ENCODE data around the gene SLC45A3.

SLC45A3 gene

DNA sequence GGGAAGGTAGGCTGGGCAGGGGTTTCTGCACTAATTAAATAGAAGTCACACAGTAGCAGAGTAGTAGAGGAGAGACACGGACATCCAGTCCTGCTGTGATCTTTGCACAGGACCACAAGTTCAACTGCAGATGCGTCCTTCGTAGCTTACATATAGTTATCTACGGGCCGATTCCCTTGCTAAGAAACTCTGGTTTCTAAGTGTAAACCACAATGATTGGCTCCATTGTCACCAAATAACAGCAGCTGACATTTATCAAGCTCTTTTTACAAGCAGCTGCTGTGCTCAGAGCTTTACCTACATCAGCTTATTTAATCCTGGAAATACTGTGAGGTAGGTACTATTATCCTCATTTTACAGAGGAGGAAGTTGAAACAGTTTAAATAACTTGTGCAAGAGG lies 3.1 kb downstream of the SLC45A3 start:
- DNase-seq (ENCODE audit: low read depth) = no peak
- TF ChIP-seq, protein P1, sequence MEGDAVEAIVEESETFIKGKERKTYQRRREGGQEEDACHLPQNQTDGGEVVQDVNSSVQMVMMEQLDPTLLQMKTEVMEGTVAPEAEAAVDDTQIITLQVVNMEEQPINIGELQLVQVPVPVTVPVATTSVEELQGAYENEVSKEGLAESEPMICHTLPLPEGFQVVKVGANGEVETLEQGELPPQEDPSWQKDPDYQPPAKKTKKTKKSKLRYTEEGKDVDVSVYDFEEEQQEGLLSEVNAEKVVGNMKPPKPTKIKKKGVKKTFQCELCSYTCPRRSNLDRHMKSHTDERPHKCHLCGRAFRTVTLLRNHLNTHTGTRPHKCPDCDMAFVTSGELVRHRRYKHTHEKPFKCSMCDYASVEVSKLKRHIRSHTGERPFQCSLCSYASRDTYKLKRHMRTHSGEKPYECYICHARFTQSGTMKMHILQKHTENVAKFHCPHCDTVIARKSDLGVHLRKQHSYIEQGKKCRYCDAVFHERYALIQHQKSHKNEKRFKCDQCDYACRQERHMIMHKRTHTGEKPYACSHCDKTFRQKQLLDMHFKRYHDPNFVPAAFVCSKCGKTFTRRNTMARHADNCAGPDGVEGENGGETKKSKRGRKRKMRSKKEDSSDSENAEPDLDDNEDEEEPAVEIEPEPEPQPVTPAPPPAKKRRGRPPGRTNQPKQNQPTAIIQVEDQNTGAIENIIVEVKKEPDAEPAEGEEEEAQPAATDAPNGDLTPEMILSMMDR (conservative IDR thresholded peaks at IDR 0.05; ENCODE audit: low read depth, low read length) = no peak
- H3K4me3 ChIP-seq (ENCODE audit: low read depth, low read length) = no peak overlapping the region

DNA sequence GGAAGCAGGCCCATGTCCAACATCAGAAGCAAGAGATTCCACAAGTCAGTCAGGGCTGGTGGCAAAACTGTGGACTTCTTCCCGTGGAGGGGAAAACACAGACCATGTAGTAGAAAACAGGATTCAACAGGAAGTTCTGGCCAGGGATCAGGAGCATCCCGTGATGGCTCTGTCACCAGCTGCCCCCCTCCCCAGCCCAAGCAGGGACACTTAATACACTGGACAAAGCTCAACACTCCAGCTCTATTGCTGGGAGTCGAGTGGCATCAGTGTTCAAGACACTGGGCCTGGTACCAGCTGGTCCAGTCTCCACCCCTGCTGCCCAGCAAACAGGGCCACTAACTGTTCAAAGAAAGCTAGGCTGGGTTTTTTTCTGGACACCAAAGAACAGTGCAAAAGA lies 3.7 kb downstream of the SLC45A3 start:
- TF ChIP-seq, protein P1 (conservative IDR thresholded peaks at IDR 0.05; ENCODE audit: low read depth, low read length) = no peak
- no peak for DNase-seq (ENCODE audit: low read depth)

DNA sequence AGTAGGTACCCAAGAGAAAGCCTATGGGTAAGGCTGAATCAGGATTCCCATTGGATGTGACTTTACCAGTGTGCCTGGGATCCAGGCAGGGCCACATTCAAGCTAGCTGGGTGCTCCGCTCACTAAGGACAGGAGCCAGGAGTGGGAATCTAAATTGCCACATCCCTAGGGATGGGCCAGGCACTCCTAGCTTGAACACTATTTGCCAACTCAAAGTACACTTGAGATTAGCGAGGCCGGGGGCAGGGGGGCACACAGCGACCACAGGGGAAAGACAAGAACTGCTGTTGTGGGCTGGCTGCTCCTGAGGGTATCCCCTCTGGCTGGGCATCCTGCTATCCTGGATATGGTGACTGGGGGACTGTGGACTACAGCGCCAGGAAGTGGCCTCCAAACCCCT lies 4.3 kb downstream of the SLC45A3 start:
- DNase-seq (ENCODE audit: low read depth) = no peak
- no peak overlapping the region for H3K4me3 ChIP-seq (ENCODE audit: low read depth, low read length)
- TF ChIP-seq, protein P1 (conservative IDR thresholded peaks at IDR 0.05; ENCODE audit: low read depth, low read length) = no peak

More for the DNA sequence above, 3.7 kb downstream of the SLC45A3 start:
- no peak overlapping the region for H3K4me3 ChIP-seq (ENCODE audit: low read depth, low read length)

DNA sequence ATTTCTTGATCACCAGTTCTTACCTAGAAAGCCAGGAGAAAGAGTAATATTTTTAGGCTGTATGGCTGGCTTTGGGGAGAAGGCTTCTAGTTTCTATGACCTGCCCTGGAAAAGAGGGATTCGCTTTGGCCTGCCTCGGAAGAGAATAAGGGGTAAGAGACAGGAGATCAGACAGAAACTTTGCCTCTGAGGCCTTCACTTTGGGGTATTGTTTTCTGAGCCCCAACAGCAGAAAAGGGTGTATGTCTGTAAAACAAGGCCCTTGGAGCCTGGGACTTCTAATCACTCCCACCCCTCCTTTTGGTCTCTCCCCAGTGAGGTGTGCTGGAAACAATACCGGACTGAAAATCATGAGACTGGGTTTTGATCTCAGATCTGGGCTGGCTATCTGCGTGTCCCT lies 5.1 kb downstream of the SLC45A3 start:
- no peak for DNase-seq (ENCODE audit: low read depth)
- TF ChIP-seq, protein P1 (conservative IDR thresholded peaks at IDR 0.05; ENCODE audit: low read depth, low read length) = no peak
- H3K4me3 ChIP-seq (ENCODE audit: low read depth, low read length) = no peak overlapping the region

DNA sequence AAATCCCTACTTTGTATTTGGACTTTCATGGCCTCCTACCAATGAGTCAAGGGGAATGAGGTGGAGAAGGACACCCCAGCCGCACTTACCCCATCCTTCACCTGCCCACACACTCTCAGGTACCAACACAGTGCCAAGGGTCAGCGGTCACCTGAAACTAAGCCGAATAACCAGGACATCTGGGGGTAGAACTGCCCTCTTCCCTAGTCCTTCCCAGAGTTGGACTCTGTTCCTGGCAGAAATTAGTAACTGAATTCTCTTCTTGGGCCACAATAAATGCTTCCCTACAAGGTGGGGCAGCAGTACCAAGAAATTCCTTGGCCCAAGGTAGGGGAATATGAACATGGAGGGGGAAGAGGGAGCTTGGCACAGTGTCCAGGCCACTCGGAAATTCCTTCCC lies 7.3 kb downstream of the SLC45A3 start:
- H3K4me3 ChIP-seq (ENCODE audit: low read depth, low read length) = no peak overlapping the region
- no peak for DNase-seq (ENCODE audit: low read depth)
- TF ChIP-seq, protein P1 (conservative IDR thresholded peaks at IDR 0.05; ENCODE audit: low read depth, low read length) = no peak

DNA sequence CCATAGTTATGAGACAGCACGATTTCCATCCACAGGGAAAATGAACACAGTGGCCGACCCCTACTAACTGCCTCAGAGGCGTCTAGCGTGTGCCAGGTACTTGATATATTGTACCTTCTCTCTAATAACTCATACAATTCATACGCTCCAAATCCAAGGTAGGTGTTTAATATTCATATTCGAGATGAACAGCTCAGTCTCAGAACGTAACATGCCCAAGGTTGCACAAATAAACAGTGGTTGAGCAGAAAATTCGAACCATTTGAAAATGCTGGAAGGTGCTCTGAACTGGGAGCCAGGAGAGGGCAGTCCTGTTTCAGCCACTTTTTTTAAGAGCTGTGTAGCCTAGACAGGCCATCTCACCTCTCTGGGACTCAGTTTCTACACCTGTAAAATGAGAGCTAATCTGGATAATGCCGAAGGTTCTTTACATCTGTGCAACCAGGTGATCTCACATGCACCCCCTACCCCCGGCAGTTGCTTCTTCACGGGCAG lies 7.9 kb downstream of the SLC45A3 start:
- peak; percentile 45 for DNase-seq (ENCODE audit: low read depth)

More for the DNA sequence above, 7.9 kb downstream of the SLC45A3 start:
- TF ChIP-seq, protein P1 (conservative IDR thresholded peaks at IDR 0.05; ENCODE audit: low read depth, low read length) = peak; percentile 47
- no peak overlapping the region for H3K4me3 ChIP-seq (ENCODE audit: low read depth, low read length)

Measured in choroid plexus epithelial cell (primary cell).